Upper lobe of right lung (tissue), 1 donor: ENCODE results near the gene EIF4EBP2. TPM values are rescaled to one million over a fixed set of nuclear protein-coding genes. Genes with fewer than 3 reads are reported as not detected.

Experiments
- ATAC-seq: fragments of 200-7000 bp; cut with Tn5 transposase; one replicate; pipeline ENCODE4 v1.9.1; 2020; ENCODE audit warnings: mild to moderate bottlenecking, moderate library complexity
- DNase-seq: peaks from one replicate; pipeline ENCODE4 v3.0.0-alpha.2; 2020
- H3K27ac ChIP-seq: fragments of 200-600 bp; one replicate; pipeline ENCODE4 v1.8.0; 2022
- H3K27me3 ChIP-seq: fragments of 200-600 bp; one replicate; pipeline ENCODE4 v1.8.0; 2022; ENCODE audit warnings: mild to moderate bottlenecking
- H3K36me3 ChIP-seq: fragments of 200-600 bp; one replicate; pipeline ENCODE4 v1.8.0; 2022
- H3K4me1 ChIP-seq: fragments of 200-600 bp; one replicate; pipeline ENCODE4 v1.8.0; 2022
- H3K4me3 ChIP-seq: fragments of 200-600 bp; one replicate; pipeline ENCODE4 v1.8.0; 2022; ENCODE audit warnings: mild to moderate bottlenecking
- H3K9me3 ChIP-seq: fragments of 200-600 bp; one replicate; pipeline ENCODE4 v1.8.0; 2022
- CTCF ChIP-seq: fragments of 200-600 bp; IDR thresholded peaks from one replicate; pipeline ENCODE4 v1.8.0; 2022; ENCODE audit warnings: antibody characterized with exemption
- intact Hi-C: fragments of 100-400 bp; cut with DNase I; formaldehyde crosslinking; loops from one replicate; pipeline ENCODE4 v1.11.0; 2022
- total RNA-seq: library from RNA; stranded (reverse); fragmentation: NEBNext Ultra II Directional; extraction: Animal tissue kit (Norgen Biotek cat#: 25700); gene quantifications from one replicate; pipeline ENCODE4 v1.2.1, GENCODE V29; 2021
- donor health status: DM: no; HTN: yes; CAD: no; lungs with severe emphysema.

Gene EIF4EBP2
- total RNA-seq, 1 donor from 2014 or later = 79.3 TPM

DNA sequence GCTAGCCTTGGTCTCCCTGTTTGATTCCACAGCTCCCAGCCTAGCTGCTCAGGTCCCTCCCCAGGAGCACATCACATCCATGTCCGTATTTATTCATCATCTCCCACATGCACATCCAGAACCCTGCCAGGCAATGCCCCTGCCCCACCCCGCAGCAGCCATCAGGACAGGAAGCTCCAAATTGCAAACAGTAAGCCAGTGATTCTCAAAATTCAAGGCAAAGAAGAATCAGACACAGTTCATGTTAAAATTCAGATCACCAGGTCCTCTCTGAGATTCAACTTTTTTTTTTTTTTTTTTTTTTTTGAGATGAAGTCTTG, 39.2 kb upstream of the EIF4EBP2 start:
- no peak for DNase-seq
- no peak for ATAC-seq
- no peak for TF ChIP-seq CTCF
- intact Hi-C loops = loop anchor here (5.0 to 10.0 kb wide), 2 partner anchors 90 to 137 kb away; no protein-coding TSS in a partner anchor
- Histone ChIP-seq H3K27me3 (no peaks in the 10 kb centered on the region), H3K27ac (no peak overlapping the region), H3K36me3 (no peaks in the 10 kb centered on the region), H3K4me3 (no peak overlapping the region), H3K9me3 (no peaks in the 10 kb centered on the region), H3K4me1 (peaks cover 15% of the 10 kb centered on the region)

GRCh38 chr10:70367195-70367796, 36.6 kb upstream of the EIF4EBP2 start:
- H3K4me3 ChIP-seq = no peak overlapping the region
- no peaks in the 10 kb centered on the region for H3K36me3 ChIP-seq
- no peaks in the 10 kb centered on the region for H3K9me3 ChIP-seq
- TF ChIP-seq CTCF = no peak
- peaks cover 15% of the 10 kb centered on the region for H3K4me1 ChIP-seq
- no peaks in the 10 kb centered on the region for H3K27me3 ChIP-seq
- DNase-seq (no peak), ATAC-seq (no peak)
- H3K27ac ChIP-seq = no peak overlapping the region
- intact Hi-C loops = loop anchor here (10.0 kb wide), 1 partner anchor 92 kb away; no protein-coding TSS in a partner anchor

DNA sequence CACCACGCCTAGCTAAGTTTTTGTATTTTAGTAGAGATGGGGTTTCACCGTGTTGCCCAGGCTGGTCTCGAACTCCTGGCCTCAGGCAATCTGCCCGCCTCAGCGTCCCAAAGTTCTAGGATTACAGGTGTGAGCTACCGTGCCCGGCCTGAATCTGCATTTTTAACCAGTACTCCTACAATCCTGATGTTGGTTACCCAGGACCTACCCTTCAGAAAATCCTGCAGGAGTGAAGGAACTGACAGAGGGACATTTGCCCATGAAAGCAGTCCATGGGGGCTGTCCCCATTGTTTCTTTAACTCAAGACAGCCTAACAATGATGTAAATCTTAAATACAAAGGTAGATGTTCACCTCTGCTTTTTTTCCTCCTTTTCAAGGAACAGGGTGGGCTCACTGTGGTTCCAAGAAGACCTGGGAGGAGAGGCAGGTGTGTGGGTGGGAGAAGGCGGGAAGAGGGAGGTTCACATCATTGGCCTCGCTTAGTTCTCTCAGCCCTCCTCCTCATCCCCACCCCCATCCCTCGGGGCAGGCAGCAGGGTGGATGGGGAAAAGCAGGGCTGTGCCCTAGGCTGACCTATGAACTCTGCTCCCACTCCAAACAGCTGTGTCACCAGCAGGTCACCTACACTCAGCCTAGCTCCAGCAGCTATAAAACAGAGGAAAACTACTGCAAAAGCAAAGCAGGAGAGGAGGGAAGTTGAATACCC, 35.0 kb upstream of the EIF4EBP2 start:
- TF ChIP-seq CTCF = no peak
- no peak overlapping the region for H3K4me3 ChIP-seq
- ATAC-seq = no peak
- DNase-seq = peak; percentile 27
- H3K4me1 ChIP-seq = peaks cover 4% of the 10 kb centered on the region
- no peaks in the 10 kb centered on the region for H3K9me3 ChIP-seq
- intact Hi-C loops = loop anchor here (10.0 kb wide), 1 partner anchor 94 kb away; no protein-coding TSS in a partner anchor
- no peaks in the 10 kb centered on the region for H3K36me3 ChIP-seq
- H3K27me3 ChIP-seq = no peaks in the 10 kb centered on the region
- H3K27ac ChIP-seq = no peak overlapping the region

- Histone ChIP-seq H3K4me3 (no peak overlapping the region), H3K27ac (no peak overlapping the region), H3K9me3 (no peaks in the 10 kb centered on the region), H3K4me1 (no peaks in the 10 kb centered on the region), H3K36me3 (no peaks in the 10 kb centered on the region), H3K27me3 (no peaks in the 10 kb centered on the region)
- ATAC-seq = no peak
- intact Hi-C loops = loop anchor here (10.0 kb wide), 1 partner anchor 95 kb away; no protein-coding TSS in a partner anchor
- no peak for TF ChIP-seq CTCF
- DNase-seq = no peak
Measured at GRCh38 chr10:70369498-70370018, 34.4 kb upstream of the EIF4EBP2 start.

- ATAC-seq (no peak), DNase-seq (no peak)
- H3K9me3 ChIP-seq = no peaks in the 10 kb centered on the region
- H3K27ac ChIP-seq = no peak overlapping the region
- no peak for TF ChIP-seq CTCF
- H3K4me1 ChIP-seq = no peaks in the 10 kb centered on the region
- H3K27me3 ChIP-seq = no peaks in the 10 kb centered on the region
- intact Hi-C loops = no loop called here
- H3K36me3 ChIP-seq = no peaks in the 10 kb centered on the region
- H3K4me3 ChIP-seq = no peak overlapping the region
Measured at GRCh38 chr10:70370766-70371165, 33.2 kb upstream of the EIF4EBP2 start.
